WTC11 (cell line): ENCODE data around the gene PIK3C2G. TPM values are rescaled to one million over a fixed set of nuclear protein-coding genes. Genes with fewer than 3 reads are reported as not detected.

ENCODE experiments used
- ATAC-seq: fragments of 200-7000 bp; cut with Tn5 transposase; 2 replicates; pipeline ENCODE4 v1.10.0; 2021; ENCODE audit warnings: mild to moderate bottlenecking, moderate library complexity
- CTCF ChIA-PET: fragments of 300-600 bp; sonication (Branson Sonifier 250); formaldehyde crosslinking; loops from one replicate; lab custom pipeline; 2021; ENCODE audit warnings: antibody characterized with exemption; lab: Charles Lee
- POLR2A ChIA-PET: fragments of 350-600 bp; sonication (Branson Sonifier 250); formaldehyde crosslinking; loops from one replicate; lab custom pipeline; 2021; ENCODE audit warnings: antibody characterized with exemption; lab: Charles Lee
- DNase-seq: peaks from one replicate; pipeline ENCODE4 v3.0.0; 2021; ENCODE audit warnings: low spot score
- H3K27ac Mint-ChIP-seq: 2 replicates; pipeline ENCODE4 v1.8.0; 2021; ENCODE audit warnings: mixed read lengths
- H3K27me3 Mint-ChIP-seq: 2 replicates; pipeline ENCODE4 v1.8.0; 2021; ENCODE audit warnings: low read depth, mild to moderate bottlenecking, moderate library complexity, mixed read lengths
- H3K36me3 Mint-ChIP-seq: 2 replicates; pipeline ENCODE4 v1.8.0; 2021; ENCODE audit warnings: mixed read lengths
- H3K4me1 Mint-ChIP-seq: 2 replicates; pipeline ENCODE4 v1.8.0; 2022; ENCODE audit warnings: mixed read lengths
- H3K4me3 Mint-ChIP-seq: 2 replicates; pipeline ENCODE4 v1.8.0; 2021; ENCODE audit warnings: mild to moderate bottlenecking, moderate library complexity, mixed read lengths
- H3K9me3 Mint-ChIP-seq: 2 replicates; pipeline ENCODE4 v1.8.0; 2021; ENCODE audit warnings: mixed read lengths
- EMX1 ChIP-seq: fragments of 250-450 bp; sonication (Bioruptor Pico); IDR thresholded peaks from 2 replicates; pipeline ENCODE4 v1.8.0; 2021; ENCODE audit warnings: mild to moderate bottlenecking
- ETV6 ChIP-seq: sonication (generic); formaldehyde crosslinking; IDR thresholded peaks from 2 replicates; pipeline ENCODE4 v1.8.1; 2022; ENCODE audit warnings: mild to moderate bottlenecking, missing genetic modification reagents
- GABPB1 ChIP-seq: sonication (generic); formaldehyde crosslinking; IDR thresholded peaks from 2 replicates; pipeline ENCODE4 v1.8.1; 2023; ENCODE audit warnings: mild to moderate bottlenecking, missing genetic modification reagents
- GRHL2 ChIP-seq: fragments of 250-450 bp; sonication (Bioruptor Pico); IDR thresholded peaks from 2 replicates; pipeline ENCODE4 v1.8.0; 2022; ENCODE audit warnings: mild to moderate bottlenecking, moderate library complexity; ENCODE audit not compliant: insufficient replicate concordance, severe bottlenecking
- GTF2I ChIP-seq: fragments of 250-450 bp; sonication (Bioruptor Pico); conservative IDR thresholded peaks from 2 replicates; pipeline ENCODE4 v1.4.0; 2021; ENCODE audit warnings: mild to moderate bottlenecking
- HMGA2 ChIP-seq: fragments of 250-450 bp; sonication (Bioruptor Pico); IDR thresholded peaks from 2 replicates; pipeline ENCODE4 v1.4.0; 2021; ENCODE audit warnings: mild to moderate bottlenecking, moderate library complexity
- IRF2 ChIP-seq: sonication (generic); formaldehyde crosslinking; IDR thresholded peaks from 2 replicates; pipeline ENCODE4 v1.8.0; 2022; ENCODE audit warnings: low read depth, missing genetic modification reagents, borderline replicate concordance
- MXD4 ChIP-seq: fragments of 250-450 bp; sonication (Bioruptor Pico); IDR thresholded peaks from 2 replicates; pipeline ENCODE4 v1.8.0; 2021; ENCODE audit warnings: mild to moderate bottlenecking, moderate library complexity, borderline replicate concordance
- NFE2L1 ChIP-seq: sonication (generic); formaldehyde crosslinking; IDR thresholded peaks from 2 replicates; pipeline ENCODE4 v1.8.1; 2023; ENCODE audit warnings: missing genetic modification reagents
- NR2C2 ChIP-seq: sonication (generic); formaldehyde crosslinking; IDR thresholded peaks from 2 replicates; pipeline ENCODE4 v1.8.0; 2022; ENCODE audit warnings: mild to moderate bottlenecking, missing genetic modification reagents
- SMAD3 ChIP-seq: sonication (generic); formaldehyde crosslinking; IDR thresholded peaks from 2 replicates; pipeline ENCODE4 v1.8.0; 2022; ENCODE audit warnings: missing genetic modification reagents, mild to moderate bottlenecking, borderline replicate concordance
- SP1 ChIP-seq: sonication (generic); formaldehyde crosslinking; conservative IDR thresholded peaks from 2 replicates; pipeline ENCODE4 v1.8.1; 2022; ENCODE audit warnings: missing genetic modification reagents
- USF1 ChIP-seq: sonication (generic); formaldehyde crosslinking; IDR thresholded peaks from 2 replicates; pipeline ENCODE4 v1.8.0; 2022; ENCODE audit warnings: mild to moderate bottlenecking, missing genetic modification reagents
- ZBTB21 ChIP-seq: sonication (generic); formaldehyde crosslinking; IDR thresholded peaks from 2 replicates; pipeline ENCODE4 v1.8.1; 2023; ENCODE audit warnings: mild to moderate bottlenecking, missing genetic modification reagents, borderline replicate concordance
- ZBTB43 ChIP-seq: sonication (generic); formaldehyde crosslinking; IDR thresholded peaks from 2 replicates; pipeline ENCODE4 v1.8.1; 2023; ENCODE audit warnings: mild to moderate bottlenecking, missing genetic modification reagents
- ZNF121 ChIP-seq: sonication (generic); formaldehyde crosslinking; IDR thresholded peaks from 2 replicates; pipeline ENCODE4 v1.8.0; 2023; ENCODE audit warnings: missing genetic modification reagents
- ZNF138 ChIP-seq: sonication (generic); formaldehyde crosslinking; conservative IDR thresholded peaks from 2 replicates; pipeline ENCODE4 v1.8.1; 2022; ENCODE audit warnings: mild to moderate bottlenecking, moderate library complexity, missing genetic modification reagents
- ZNF317 ChIP-seq: sonication (generic); formaldehyde crosslinking; IDR thresholded peaks from 2 replicates; pipeline ENCODE4 v1.8.1; 2023; ENCODE audit warnings: low read depth, mild to moderate bottlenecking, moderate library complexity, missing genetic modification reagents, borderline replicate concordance
- ZNF423 ChIP-seq: fragments of 250-450 bp; sonication (Bioruptor Pico); IDR thresholded peaks from 2 replicates; pipeline ENCODE4 v2.1.2; 2022; ENCODE audit warnings: mild to moderate bottlenecking, moderate library complexity
- ZNF425 ChIP-seq: fragments of 250-450 bp; sonication (Bioruptor Pico); conservative IDR thresholded peaks from 2 replicates; pipeline ENCODE4 v1.9.0; 2021; ENCODE audit warnings: mild to moderate bottlenecking
- ZNF512 ChIP-seq: sonication (generic); formaldehyde crosslinking; IDR thresholded peaks from 2 replicates; pipeline ENCODE4 v1.8.1; 2022; ENCODE audit warnings: missing genetic modification reagents, borderline replicate concordance
- ZNF671 ChIP-seq: fragments of 250-450 bp; sonication (Bioruptor Pico); IDR thresholded peaks from 2 replicates; pipeline ENCODE4 v1.8.0; 2021; ENCODE audit warnings: mild to moderate bottlenecking
- total RNA-seq: library from RNA; stranded (reverse); gene quantifications from 3 replicates; pipeline ENCODE4 v1.2.3, GENCODE V29; 2021
- TF ChIP-seq, protein P1 (sequence below): sonication (generic); formaldehyde crosslinking; IDR thresholded peaks from 2 replicates; pipeline ENCODE4 v1.8.0; 2022; ENCODE audit warnings: mild to moderate bottlenecking, missing genetic modification reagents
- TF ChIP-seq, protein P2 (sequence below): sonication (generic); formaldehyde crosslinking; IDR thresholded peaks from 2 replicates; pipeline ENCODE4 v1.8.1; 2022; ENCODE audit warnings: mild to moderate bottlenecking, missing genetic modification reagents, moderate library complexity, borderline replicate concordance
- TF ChIP-seq, protein P3 (sequence below): sonication (generic); formaldehyde crosslinking; IDR thresholded peaks from 2 replicates; pipeline ENCODE4 v1.8.0; 2023; ENCODE audit warnings: mild to moderate bottlenecking, missing genetic modification reagents

Gene PIK3C2G
- total RNA-seq, 1 experiment from 2014 or later: not detected

- TF ChIP-seq, protein P1, sequence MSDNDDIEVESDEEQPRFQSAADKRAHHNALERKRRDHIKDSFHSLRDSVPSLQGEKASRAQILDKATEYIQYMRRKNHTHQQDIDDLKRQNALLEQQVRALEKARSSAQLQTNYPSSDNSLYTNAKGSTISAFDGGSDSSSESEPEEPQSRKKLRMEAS (CRISPR knock-in tag): no peak
- TF ChIP-seq ZBTB21 (CRISPR knock-in tag) (no peak), ZNF671 (CRISPR knock-in tag) (no peak), IRF2 (CRISPR knock-in tag) (no peak), ZNF512 (CRISPR knock-in tag) (no peak), NR2C2 (CRISPR knock-in tag) (no peak), ZNF423 (CRISPR knock-in tag) (no peak), ZNF138 (CRISPR knock-in tag) (no peak), GTF2I (no peak), ZBTB43 (CRISPR knock-in tag) (no peak), HMGA2 (CRISPR knock-in tag) (no peak), EMX1 (no peak)
- TF ChIP-seq, protein P2, sequence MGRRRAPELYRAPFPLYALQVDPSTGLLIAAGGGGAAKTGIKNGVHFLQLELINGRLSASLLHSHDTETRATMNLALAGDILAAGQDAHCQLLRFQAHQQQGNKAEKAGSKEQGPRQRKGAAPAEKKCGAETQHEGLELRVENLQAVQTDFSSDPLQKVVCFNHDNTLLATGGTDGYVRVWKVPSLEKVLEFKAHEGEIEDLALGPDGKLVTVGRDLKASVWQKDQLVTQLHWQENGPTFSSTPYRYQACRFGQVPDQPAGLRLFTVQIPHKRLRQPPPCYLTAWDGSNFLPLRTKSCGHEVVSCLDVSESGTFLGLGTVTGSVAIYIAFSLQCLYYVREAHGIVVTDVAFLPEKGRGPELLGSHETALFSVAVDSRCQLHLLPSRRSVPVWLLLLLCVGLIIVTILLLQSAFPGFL (CRISPR knock-in tag): no peak
These were observed 330.2 kb downstream of the PIK3C2G start (continued) for GRCh38 chr12:18591473-18591872.

DNA sequence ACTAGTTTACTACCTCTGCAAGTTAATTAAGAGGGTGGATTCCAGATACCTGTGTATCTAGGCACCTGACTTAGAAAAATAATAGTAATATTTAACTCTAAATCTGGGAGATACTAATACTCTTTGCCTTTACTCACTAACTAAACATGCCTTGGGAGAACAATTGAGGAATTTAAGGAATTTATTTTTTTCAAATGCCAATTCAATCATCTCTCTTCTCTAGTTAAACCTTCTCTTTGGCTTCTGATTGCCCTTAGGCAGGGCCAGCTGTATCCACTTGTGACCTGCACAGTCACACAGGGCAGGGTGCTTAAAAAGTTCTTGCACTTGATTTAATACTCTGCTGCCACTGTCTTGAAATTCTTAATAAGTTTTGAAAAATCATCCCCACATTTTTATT lies 334.1 kb downstream of the PIK3C2G start:
- DNase-seq: no peak
- H3K4me1 Mint-ChIP-seq: peaks cover 10% of the 10 kb centered on the region
- H3K27ac Mint-ChIP-seq: no peak overlapping the region; the same call in 1 of the 2 replicates
- ChIA-PET CTCF (no interaction called here), POLR2A (no interaction called here)
- H3K36me3 Mint-ChIP-seq: no peaks in the 10 kb centered on the region
- no peak overlapping the region for H3K4me3 Mint-ChIP-seq
- H3K9me3 Mint-ChIP-seq: no peaks in the 10 kb centered on the region
- TF ChIP-seq ETV6 (CRISPR knock-in tag): no peak
- TF ChIP-seq MXD4 (CRISPR knock-in tag): no peak
- no peak for TF ChIP-seq GABPB1
- TF ChIP-seq SMAD3 (CRISPR knock-in tag): no peak
- TF ChIP-seq USF1 (CRISPR knock-in tag): no peak
- no peak for TF ChIP-seq NFE2L1
- no peak for TF ChIP-seq ZNF121 (CRISPR knock-in tag)
- no peak for TF ChIP-seq ZNF317
- TF ChIP-seq, all 79 proteins: peak for 0
- H3K27me3 Mint-ChIP-seq: no peaks in the 10 kb centered on the region
- peak; percentile 72 for ATAC-seq

GRCh38 chr12:18601962-18602361 lies 340.6 kb downstream of the PIK3C2G start:
- H3K27me3 Mint-ChIP-seq: no peaks in the 10 kb centered on the region
- CTCF ChIA-PET: interaction anchor here (0.8 kb wide), 1 partner anchor 326 kb away, joined by 3 read pairs; no protein-coding TSS in a partner anchor
- DNase-seq (peak; percentile 5), ATAC-seq (no peak)
- no peak overlapping the region for H3K4me3 Mint-ChIP-seq
- H3K9me3 Mint-ChIP-seq: no peaks in the 10 kb centered on the region
- no peak overlapping the region for H3K27ac Mint-ChIP-seq
- POLR2A ChIA-PET: no interaction called here
- H3K4me1 Mint-ChIP-seq: peaks cover 5% of the 10 kb centered on the region
- no peaks in the 10 kb centered on the region for H3K36me3 Mint-ChIP-seq
- TF ChIP-seq, protein P3, sequence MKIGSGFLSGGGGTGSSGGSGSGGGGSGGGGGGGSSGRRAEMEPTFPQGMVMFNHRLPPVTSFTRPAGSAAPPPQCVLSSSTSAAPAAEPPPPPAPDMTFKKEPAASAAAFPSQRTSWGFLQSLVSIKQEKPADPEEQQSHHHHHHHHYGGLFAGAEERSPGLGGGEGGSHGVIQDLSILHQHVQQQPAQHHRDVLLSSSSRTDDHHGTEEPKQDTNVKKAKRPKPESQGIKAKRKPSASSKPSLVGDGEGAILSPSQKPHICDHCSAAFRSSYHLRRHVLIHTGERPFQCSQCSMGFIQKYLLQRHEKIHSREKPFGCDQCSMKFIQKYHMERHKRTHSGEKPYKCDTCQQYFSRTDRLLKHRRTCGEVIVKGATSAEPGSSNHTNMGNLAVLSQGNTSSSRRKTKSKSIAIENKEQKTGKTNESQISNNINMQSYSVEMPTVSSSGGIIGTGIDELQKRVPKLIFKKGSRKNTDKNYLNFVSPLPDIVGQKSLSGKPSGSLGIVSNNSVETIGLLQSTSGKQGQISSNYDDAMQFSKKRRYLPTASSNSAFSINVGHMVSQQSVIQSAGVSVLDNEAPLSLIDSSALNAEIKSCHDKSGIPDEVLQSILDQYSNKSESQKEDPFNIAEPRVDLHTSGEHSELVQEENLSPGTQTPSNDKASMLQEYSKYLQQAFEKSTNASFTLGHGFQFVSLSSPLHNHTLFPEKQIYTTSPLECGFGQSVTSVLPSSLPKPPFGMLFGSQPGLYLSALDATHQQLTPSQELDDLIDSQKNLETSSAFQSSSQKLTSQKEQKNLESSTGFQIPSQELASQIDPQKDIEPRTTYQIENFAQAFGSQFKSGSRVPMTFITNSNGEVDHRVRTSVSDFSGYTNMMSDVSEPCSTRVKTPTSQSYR (CRISPR knock-in tag): no peak
- TF ChIP-seq SP1 (CRISPR knock-in tag) (no peak), ZNF423 (CRISPR knock-in tag) (no peak), ZNF425 (CRISPR knock-in tag) (no peak), GRHL2 (CRISPR knock-in tag) (no peak)
